ENCODE data around the gene RHBDF2.
"Not testable (repeated sequence)": the region's sequence is repeated elsewhere in the genome, so short reads cannot be mapped to it uniquely, and the experiment has no call there.

RHBDF2 gene

GRCh38 chr17:76538281-76538931, 37.2 kb upstream of the RHBDF2 start:
- DNase-seq (ENCODE audit: low read depth in 2 of 2) = no peak

GRCh38 chr17:76537578-76538280, 36.5 kb upstream of the RHBDF2 start, which contains the start of gene CYGB:
Gene CYGB (minus strand): TSS chr17:76537709. CDS start chr17:76537542, 167 bp downstream.
- no peak for DNase-seq (ENCODE audit: low read depth in 2 of 2)

DNA sequence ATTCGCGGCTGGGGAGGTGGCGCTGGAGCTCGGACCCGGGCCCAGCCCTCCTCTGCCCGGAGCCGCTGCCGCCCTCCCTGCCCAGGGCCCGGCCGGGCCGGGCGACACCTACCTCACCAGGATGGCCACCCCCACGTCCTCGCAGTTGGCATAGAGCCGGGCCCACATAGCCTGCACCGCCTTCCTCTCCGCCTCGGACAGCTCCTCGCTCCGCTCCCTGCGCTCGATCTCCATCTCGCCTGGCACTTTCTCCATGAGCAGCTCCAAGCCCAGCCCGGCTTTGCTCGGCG, 36.0 kb upstream of the RHBDF2 start:
- no peak for DNase-seq (ENCODE audit: low read depth in 2 of 2)

DNA sequence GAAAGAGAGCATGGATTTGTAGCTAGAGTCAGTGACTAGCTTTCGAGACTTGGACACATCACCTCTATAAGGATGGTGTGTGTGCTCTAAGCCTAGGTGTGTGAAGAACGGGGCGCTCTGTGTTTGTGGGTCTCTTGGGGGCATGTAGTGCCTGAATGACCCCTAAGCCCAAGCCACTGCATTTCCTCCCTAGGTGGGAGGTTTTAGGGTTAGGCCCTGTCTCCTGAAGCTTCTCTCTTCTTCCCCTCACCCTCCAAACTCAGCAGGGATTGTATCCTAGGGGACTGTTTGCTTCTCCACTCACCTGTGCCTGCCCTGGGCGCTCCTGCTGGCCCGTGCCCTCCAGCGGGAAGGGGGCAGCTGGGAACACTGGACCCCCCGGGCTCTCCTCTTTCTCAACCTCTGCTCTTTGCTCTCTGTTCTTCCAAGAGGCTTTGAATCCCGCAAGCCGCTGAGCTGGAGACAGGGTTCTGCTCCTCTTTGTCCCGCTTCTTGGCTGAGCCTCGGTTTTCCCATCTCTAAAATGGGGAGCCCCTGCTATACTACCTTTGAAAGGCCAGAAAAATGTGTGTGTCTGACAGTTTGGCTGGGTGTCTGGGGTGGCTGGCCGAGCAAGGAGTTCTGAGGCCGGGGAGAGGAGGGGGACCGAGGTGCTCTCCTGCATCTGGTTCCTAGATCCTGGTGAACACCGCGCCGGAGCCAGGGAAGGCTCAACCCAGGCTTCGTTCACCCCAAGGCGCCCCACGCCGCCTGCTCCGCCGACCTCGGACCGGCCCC, 35.5 kb upstream of the RHBDF2 start:
- DNase-seq (ENCODE audit: low read depth in 2 of 2) = no peak

DNA sequence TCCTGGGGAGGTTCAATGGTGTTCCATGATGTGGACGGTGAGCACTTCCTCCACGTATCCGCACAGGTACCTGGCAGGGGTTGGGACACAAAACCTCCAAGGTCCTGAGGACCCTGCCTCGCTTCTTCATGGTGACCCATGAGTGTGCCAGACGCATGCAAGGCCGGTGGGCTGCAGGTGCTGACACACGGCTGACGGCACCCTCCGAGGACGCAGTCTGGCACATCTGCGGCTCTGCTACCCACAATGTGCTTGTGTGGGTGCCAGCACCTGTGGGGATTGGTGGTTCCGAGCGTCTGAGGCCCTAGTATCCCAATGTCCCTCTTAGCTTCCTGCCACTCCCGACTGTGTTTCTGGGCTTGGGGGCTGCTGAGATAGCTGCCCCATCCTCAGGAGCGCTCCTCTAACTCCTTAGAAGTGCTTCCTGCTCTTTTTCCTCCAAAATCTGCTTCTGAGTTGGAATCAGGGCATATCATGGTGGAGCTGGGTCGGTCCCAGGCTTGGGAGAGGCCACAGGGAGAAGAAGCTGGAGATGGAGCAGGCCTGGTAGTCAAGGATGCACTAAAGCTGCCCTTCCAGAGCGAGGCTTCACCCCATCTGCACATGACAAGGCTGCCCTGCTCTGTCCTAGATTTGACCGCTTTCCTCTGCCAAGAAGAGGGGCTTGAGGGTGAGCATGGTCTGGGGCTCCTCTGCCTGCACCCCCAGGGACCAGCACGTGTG, 34.7 kb upstream of the RHBDF2 start:
- no peak for DNase-seq (ENCODE audit: low read depth in 2 of 2)

DNA sequence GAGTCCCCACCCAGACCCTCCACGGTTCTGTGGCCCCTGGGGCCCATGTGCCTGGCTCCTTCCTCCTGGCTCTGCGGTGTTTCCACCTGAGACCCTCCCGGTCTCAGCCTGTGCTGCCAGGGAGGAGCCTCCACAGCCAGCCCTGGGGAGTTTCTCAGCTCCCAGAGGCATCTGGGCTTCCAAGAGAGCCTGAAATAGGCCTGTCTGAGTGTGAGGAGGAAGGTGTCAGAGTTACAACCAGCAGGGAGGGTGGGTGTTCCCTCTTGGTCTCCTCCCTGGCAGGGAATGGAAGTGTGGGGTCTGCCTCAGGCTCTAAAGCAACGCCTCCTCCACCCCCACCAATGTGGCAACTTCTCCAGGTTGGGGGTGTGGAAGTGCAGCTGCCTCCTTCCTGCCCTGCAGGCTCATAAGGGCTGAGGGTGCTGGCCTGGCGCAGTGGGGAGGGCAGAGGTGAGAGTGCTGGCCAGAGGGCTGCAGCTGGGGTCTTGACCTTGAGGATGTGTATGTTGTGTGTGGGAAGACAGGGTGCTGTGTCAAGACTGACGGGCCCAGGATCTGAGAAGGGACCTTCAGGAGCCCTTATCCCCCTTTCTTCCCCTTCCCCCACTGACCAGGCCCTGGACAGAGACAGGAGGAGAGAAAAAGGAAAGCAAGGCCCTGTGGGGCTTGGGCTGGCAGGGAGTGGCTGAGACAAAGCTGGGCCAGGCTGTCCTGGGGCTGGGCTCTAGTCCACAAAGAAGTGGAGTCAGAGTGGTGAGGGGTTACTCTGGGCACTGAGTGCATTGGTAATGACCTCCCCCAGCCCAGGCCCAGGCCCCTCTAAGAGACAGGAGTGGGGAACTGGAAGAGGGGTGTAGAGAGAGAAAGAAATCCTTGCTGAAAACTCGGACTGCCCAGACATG, 33.9 kb upstream of the RHBDF2 start:
- DNase-seq (ENCODE audit: low read depth in 2 of 2) = no peak

GRCh38 chr17:76533640-76534359, 32.6 kb upstream of the RHBDF2 start:
- DNase-seq (ENCODE audit: low read depth in 2 of 2) = not testable (repeated sequence)

DNA sequence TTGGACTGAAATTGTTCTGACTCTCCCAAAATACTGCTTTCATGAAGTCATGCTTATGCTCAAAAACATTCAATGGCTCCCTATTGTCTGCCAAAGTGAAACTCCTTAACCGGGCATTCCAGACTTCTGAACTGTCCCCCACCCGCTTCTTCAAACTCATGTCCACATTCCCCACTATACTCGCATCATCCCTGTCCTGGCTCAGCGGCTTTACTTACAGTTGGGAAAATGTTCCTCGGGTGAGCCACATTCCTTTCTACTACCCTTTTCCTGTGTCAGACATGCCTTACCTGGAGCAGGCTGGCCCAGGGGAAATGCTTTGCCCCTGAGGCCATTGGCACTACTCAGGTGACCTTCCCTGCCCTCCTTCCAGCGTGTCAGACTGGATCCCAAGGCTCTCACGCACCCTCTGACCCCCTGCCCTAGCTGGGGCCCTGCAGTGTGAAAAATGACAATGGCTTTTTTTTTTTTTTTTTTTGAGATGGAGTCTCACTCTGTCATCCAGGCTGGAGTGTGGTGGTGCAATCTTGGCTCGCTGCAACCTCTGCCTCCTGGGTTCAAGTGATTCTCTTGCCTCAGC, 30.9 kb upstream of the RHBDF2 start:
- DNase-seq (ENCODE audit: low read depth in 2 of 2) = no peak

- DNase-seq (ENCODE audit: low read depth in 2 of 2) = no peak
Measured at GRCh38 chr17:76531486-76532038, 30.3 kb upstream of the RHBDF2 start.

GRCh38 chr17:76530811-76531485, 29.7 kb upstream of the RHBDF2 start:
- no peak for DNase-seq (ENCODE audit: low read depth in 2 of 2)

- DNase-seq (ENCODE audit: low read depth in 2 of 2) = no peak
Measured at GRCh38 chr17:76530095-76530723, 29.0 kb upstream of the RHBDF2 start.

GRCh38 chr17:76529224-76530094, 28.2 kb upstream of the RHBDF2 start:
- no peak for DNase-seq (ENCODE audit: low read depth in 2 of 2)

DNA sequence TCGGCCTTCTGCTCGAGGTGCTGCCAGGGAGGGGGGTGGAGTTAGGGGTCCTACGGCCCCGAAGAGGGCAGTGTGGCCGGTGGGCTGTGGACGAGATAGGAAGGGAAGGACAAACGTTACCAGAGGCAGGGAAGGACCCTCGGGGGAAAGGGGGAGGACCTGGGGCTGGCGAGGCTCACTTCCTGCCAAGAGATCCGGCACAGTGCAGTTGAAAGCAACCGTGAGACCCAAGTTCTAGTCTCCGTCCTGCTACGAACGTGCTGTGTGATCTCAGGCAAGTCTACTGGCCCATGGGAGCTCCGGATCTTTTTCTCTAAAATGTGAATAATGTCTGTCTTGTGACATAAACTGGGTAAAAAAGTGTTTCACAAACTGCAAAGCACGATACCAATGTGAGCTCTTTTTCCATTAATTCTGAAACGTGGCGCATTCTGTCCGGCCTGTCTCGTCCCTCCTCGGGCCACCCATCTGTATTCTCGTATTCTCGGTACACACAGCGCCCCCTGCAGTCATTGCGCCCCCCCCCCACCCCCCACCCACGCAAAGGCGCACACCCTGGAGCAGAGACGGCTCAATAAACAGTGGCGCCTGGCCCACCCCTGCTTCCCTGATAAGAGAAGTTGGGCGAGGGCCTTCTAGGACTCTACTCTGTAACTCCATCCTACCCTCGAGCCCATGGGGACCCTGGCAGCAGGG, 27.5 kb upstream of the RHBDF2 start:
- DNase-seq (ENCODE audit: low read depth in 2 of 2) = no peak

- DNase-seq (ENCODE audit: low read depth in 2 of 2) = no peak
Measured at GRCh38 chr17:76528156-76528527, 26.9 kb upstream of the RHBDF2 start.

GRCh38 chr17:76527430-76528111, 26.3 kb upstream of the RHBDF2 start:
- no peak for DNase-seq (ENCODE audit: low read depth in 2 of 2)

DNA sequence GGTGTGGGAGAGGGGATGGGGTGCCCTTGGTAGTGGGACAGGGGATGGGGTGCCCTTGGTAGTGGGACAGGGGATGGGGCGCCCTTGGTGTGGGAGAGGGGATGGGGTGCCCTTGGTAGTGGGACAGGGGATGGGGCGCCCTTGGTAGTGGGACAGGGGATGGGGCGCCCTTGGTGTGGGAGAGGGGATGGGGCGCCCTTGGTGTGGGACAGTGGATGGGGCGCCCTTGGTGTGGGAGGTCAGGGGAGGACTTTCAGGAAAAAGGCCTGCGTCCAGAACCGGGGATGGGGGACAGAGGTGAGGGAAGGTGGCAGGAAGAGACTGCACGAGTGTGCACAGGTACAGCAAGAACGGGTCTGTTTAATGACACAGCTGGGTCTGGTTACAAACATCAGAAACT, 25.8 kb upstream of the RHBDF2 start:
- DNase-seq (ENCODE audit: low read depth in 2 of 2) = not testable (repeated sequence)

DNA sequence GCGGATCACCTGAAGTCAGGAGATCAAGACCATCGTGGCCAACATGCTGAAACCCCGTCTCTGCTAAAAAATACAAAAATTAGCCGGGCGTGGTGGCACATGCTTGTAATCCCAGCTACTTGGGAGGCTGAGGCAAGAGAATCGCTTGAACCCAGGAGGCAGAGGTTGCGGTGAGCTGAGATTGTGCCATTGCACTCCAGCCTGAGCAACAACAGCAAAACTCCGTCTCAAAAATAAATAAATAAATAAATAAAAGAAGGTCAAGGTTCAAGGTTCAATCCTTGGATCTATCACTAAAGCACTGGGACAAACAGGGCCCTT, 24.2 kb upstream of the RHBDF2 start:
- DNase-seq (ENCODE audit: low read depth in 2 of 2) = not testable (repeated sequence)
